NCI-H1417 treated with DMSO at 0.1 percent for 48 hours (cell line): ENCODE results near the gene FGGY.

Experiments used
- DNase-seq: peaks from one replicate; lab custom pipeline; 2025; lab: John Stamatoyannopoulos, UW

The FGGY gene

GRCh38 chr1:59315529-59316463 is 18.9 kb downstream of the FGGY start:
- DNase-seq = no peak

GRCh38 chr1:59316497-59317128 is 19.7 kb downstream of the FGGY start:
- no peak for DNase-seq

- DNase-seq = no peak
Observed at GRCh38 chr1:59317343-59317742, 20.4 kb downstream of the FGGY start.

- no peak for DNase-seq
Observed at GRCh38 chr1:59317780-59318179, 20.9 kb downstream of the FGGY start.

GRCh38 chr1:59318271-59318860 is 21.5 kb downstream of the FGGY start:
- no peak for DNase-seq

- no peak for DNase-seq
Observed at GRCh38 chr1:59322394-59322793, 25.5 kb downstream of the FGGY start.

- no peak for DNase-seq
Observed at GRCh38 chr1:59322814-59323213, 25.9 kb downstream of the FGGY start.

- no peak for DNase-seq
Observed at GRCh38 chr1:59323879-59324278, 27.0 kb downstream of the FGGY start.

- no peak for DNase-seq
Observed at GRCh38 chr1:59328353-59328752, 31.5 kb downstream of the FGGY start.

GRCh38 chr1:59329412-59330053 is 32.6 kb downstream of the FGGY start:
- DNase-seq = no peak

GRCh38 chr1:59331686-59332620 is 35.1 kb downstream of the FGGY start:
- no peak for DNase-seq

- no peak for DNase-seq
Observed at GRCh38 chr1:59332983-59333382, 36.1 kb downstream of the FGGY start.

- no peak for DNase-seq
Observed at GRCh38 chr1:59333626-59334277, 36.9 kb downstream of the FGGY start.

GRCh38 chr1:59340411-59341307 is 43.8 kb downstream of the FGGY start:
- no peak for DNase-seq

- DNase-seq = no peak
Observed at GRCh38 chr1:59342801-59343575, 46.1 kb downstream of the FGGY start.

- no peak for DNase-seq
Observed at GRCh38 chr1:59343576-59343840, 46.6 kb downstream of the FGGY start.

GRCh38 chr1:59345221-59345620 is 48.3 kb downstream of the FGGY start:
- DNase-seq = no peak

- DNase-seq = no peak
Observed at GRCh38 chr1:59346429-59346828, 49.5 kb downstream of the FGGY start.

- DNase-seq = no peak
Observed at GRCh38 chr1:59349101-59349500, 52.2 kb downstream of the FGGY start.
